Nephron (organoid): Measurements from ENCODE around the gene CTPS1.
A peak's percentile ranks its signal among the peaks of the same experiment; 100 is the strongest.

ENCODE experiments used
- H3K27ac Mint-ChIP-seq, 3 experiments: 2 replicates each; pipeline ENCODE4 v1.8.0; 2020; ENCODE audit warnings: mixed read lengths in 3 of 3, mild to moderate bottlenecking in 2 of 3, moderate library complexity in 1 of 3
- H3K27me3 Mint-ChIP-seq: 2 replicates; pipeline ENCODE4 v1.8.0; 2021; ENCODE audit warnings: low read depth, mild to moderate bottlenecking, moderate library complexity, mixed read lengths
- H3K36me3 Mint-ChIP-seq: 2 replicates; pipeline ENCODE4 v1.8.0; 2020; ENCODE audit warnings: low read depth, mixed read lengths
- H3K4me1 Mint-ChIP-seq: 2 replicates; pipeline ENCODE4 v1.8.0; 2020; ENCODE audit warnings: mixed read lengths
- H3K4me3 Mint-ChIP-seq, 3 experiments: 2 replicates each; pipeline ENCODE4 v1.8.0; 2020; ENCODE audit warnings: mild to moderate bottlenecking in 3 of 3, mixed read lengths in 3 of 3, moderate library complexity in 2 of 3
- H3K9me3 Mint-ChIP-seq: 2 replicates; pipeline ENCODE4 v1.8.0; 2020; ENCODE audit warnings: mixed read lengths
- TF ChIP-seq, protein P1 (sequence below), 3 experiments: fragments of 200-600 bp; sonication (generic); IDR thresholded peaks; one replicate each; pipeline ENCODE4 v1.5.0; 2021; ENCODE audit warnings: antibody characterized with exemption in 3 of 3; ENCODE audit not compliant: unreplicated experiment in 3 of 3

The CTPS1 gene

DNA sequence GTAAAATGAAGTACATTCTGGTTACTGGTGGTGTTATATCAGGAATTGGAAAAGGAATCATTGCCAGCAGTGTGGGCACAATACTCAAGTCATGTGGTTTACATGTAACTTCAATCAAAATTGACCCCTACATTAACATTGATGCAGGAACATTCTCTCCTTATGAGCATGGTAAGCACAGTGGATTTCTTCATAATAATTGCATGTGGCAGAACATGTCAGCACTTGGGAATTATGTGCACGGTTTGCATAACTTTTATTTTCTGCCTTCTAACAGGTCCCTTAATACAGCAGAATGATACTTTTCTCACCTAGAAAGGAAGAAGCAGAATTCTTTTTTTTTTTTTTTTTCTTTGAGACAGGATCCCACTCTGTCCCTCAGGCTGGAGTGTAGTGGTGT is 3.8 kb downstream of the CTPS1 start:
- Mint-ChIP-seq H3K4me1 (peaks cover 62% of the 10 kb centered on the region), H3K27ac (peak overlapping the region in 2 of 3 experiments; percentile 63 to 80), H3K4me3 (peak overlapping the region in 2 of 3 experiments; percentile 38 to 58), H3K27me3 (no peaks in the 10 kb centered on the region), H3K9me3 (no peaks in the 10 kb centered on the region), H3K36me3 (peaks cover 28% of the 10 kb centered on the region)
- TF ChIP-seq, protein P1, sequence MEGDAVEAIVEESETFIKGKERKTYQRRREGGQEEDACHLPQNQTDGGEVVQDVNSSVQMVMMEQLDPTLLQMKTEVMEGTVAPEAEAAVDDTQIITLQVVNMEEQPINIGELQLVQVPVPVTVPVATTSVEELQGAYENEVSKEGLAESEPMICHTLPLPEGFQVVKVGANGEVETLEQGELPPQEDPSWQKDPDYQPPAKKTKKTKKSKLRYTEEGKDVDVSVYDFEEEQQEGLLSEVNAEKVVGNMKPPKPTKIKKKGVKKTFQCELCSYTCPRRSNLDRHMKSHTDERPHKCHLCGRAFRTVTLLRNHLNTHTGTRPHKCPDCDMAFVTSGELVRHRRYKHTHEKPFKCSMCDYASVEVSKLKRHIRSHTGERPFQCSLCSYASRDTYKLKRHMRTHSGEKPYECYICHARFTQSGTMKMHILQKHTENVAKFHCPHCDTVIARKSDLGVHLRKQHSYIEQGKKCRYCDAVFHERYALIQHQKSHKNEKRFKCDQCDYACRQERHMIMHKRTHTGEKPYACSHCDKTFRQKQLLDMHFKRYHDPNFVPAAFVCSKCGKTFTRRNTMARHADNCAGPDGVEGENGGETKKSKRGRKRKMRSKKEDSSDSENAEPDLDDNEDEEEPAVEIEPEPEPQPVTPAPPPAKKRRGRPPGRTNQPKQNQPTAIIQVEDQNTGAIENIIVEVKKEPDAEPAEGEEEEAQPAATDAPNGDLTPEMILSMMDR (IDR thresholded peaks at IDR 0.05; ENCODE audit: unreplicated experiment in 3 of 3) = no peak

DNA sequence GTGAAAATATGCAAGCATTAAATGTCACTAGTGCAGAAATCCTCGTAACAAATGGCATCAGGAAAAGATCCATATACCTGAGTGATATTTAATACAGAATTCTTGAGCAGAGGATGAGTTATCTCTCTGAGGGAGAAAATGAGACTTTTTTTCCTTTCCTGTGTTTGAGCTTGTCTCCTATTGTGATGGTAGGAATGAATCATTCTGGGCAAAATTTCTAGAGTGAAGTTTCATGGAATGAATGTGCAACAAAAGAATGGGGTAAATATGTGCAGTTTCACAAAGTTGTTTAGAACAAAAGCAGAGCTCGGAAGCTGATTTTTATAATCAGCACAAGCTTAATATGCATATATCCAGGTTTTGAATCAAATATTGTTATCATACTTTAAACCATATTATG is 4.6 kb downstream of the CTPS1 start:
- Mint-ChIP-seq H3K27ac (peak overlapping the region in 2 of 3 experiments; percentile 14 to 54), H3K9me3 (no peaks in the 10 kb centered on the region), H3K27me3 (no peaks in the 10 kb centered on the region), H3K4me1 (peaks cover 62% of the 10 kb centered on the region), H3K4me3 (peak overlapping the region in 1 of 3 experiments; percentile 35), H3K36me3 (peaks cover 35% of the 10 kb centered on the region)
- TF ChIP-seq, protein P1 (IDR thresholded peaks at IDR 0.05; ENCODE audit: unreplicated experiment in 3 of 3) = no peak

DNA sequence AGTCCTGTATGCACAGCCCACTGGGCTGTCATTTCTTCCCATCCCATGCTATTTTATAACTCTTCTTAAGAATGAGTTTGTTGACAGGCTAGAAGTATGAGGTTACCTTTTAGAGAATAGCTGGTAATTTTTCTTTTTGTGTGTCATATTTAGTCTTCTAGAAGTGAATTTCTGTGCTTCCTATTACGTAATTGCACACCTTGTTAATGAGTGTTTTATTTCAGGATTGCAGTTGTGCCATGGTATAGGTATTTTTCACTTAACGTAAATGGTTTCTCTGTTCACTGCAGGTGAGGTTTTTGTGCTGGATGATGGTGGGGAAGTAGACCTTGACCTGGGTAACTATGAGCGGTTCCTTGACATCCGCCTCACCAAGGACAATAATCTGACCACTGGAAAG is 5.0 kb downstream of the CTPS1 start:
- Mint-ChIP-seq H3K9me3 (no peaks in the 10 kb centered on the region), H3K36me3 (peaks cover 40% of the 10 kb centered on the region), H3K4me1 (peaks cover 62% of the 10 kb centered on the region), H3K27ac (peak overlapping the region in 1 of 3 experiments; percentile 54), H3K4me3 (no peak overlapping the region), H3K27me3 (no peaks in the 10 kb centered on the region)
- TF ChIP-seq, protein P1 (IDR thresholded peaks at IDR 0.05; ENCODE audit: unreplicated experiment in 3 of 3) = no peak

DNA sequence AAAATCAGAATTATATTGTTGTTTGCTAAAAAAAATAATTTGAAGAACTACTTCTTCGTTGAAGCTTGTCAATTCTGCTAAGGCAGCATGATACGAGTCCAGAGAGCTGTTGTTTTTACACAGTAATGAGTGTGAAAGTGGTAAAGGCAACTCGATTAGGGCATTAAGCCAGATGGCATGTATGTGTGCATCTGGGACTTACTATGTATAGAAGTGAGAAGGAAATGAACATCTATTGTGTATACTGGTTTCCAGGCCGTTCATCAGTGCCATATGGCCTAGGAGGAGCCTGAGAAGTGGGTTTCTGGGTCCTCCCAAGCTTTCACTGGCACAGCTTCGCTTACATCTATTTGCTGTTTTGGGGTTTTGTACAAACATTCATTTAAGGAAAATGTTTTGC is 5.7 kb downstream of the CTPS1 start:
- no peaks in the 10 kb centered on the region for H3K27me3 Mint-ChIP-seq
- no peak overlapping the region for H3K4me3 Mint-ChIP-seq

DNA sequence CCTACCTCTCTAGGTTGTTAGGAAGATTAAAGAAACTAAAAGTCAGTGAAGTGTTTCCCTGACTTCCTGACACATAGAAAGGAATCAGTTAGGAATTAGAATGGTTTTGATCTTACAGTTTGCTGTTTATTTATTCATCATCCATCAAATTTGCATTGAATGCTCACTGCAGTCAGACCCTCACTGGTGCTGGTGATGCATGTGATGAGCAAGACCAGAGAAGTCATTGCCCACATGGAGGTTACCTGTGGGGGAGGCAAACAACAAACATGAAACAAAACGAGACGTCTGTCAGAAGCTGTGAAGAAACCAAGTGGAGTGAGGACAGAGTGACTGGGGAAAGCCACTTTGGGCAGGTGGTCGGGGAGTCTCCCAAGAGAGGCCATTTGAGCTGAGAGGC is 6.4 kb downstream of the CTPS1 start:
- Mint-ChIP-seq H3K4me1 (peaks cover 57% of the 10 kb centered on the region), H3K27ac (peak overlapping the region; percentile 65 to 78 (median 69)), H3K36me3 (peaks cover 52% of the 10 kb centered on the region), H3K9me3 (no peaks in the 10 kb centered on the region), H3K4me3 (peak overlapping the region in 2 of 3 experiments; percentile 8 to 13), H3K27me3 (no peaks in the 10 kb centered on the region)
- TF ChIP-seq, protein P1 (IDR thresholded peaks at IDR 0.05; ENCODE audit: unreplicated experiment in 3 of 3) = no peak

More for the DNA sequence above, 5.7 kb downstream of the CTPS1 start:
- Mint-ChIP-seq H3K4me1 (peaks cover 62% of the 10 kb centered on the region), H3K36me3 (peaks cover 46% of the 10 kb centered on the region), H3K27ac (peak overlapping the region; percentile 30 to 78 (median 65)), H3K9me3 (no peaks in the 10 kb centered on the region)
- TF ChIP-seq, protein P1 (IDR thresholded peaks at IDR 0.05; ENCODE audit: unreplicated experiment in 3 of 3) = no peak

DNA sequence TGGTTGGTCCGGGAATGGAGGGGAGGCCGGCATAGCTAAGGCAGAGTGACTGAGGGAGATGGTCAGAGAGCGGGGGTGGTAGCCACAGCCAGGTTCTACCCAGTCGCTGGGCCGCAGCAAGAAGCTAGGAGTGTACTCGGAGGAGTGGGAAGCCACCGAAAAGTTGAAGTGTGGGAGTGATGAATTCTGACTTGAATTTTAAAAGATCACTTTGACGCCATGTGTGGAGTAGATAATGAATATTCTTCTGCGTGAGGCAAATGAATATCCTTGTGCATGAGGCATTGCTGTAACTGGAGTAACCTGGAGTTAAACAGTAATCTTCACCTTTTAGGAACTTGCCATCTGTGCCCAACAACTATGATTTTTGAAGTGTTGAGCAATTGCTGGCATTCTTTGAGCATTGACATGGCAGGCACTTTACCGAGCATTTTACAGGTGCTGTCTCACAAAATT is 6.9 kb downstream of the CTPS1 start:
- H3K27me3 Mint-ChIP-seq = no peaks in the 10 kb centered on the region
- H3K36me3 Mint-ChIP-seq = peaks cover 57% of the 10 kb centered on the region
- TF ChIP-seq, protein P1 (IDR thresholded peaks at IDR 0.05; ENCODE audit: unreplicated experiment in 3 of 3) = no peak
- H3K4me1 Mint-ChIP-seq = peaks cover 52% of the 10 kb centered on the region
- H3K27ac Mint-ChIP-seq = peak overlapping the region; percentile 65 to 78 (median 69)
- H3K4me3 Mint-ChIP-seq = peak overlapping the region in 2 of 3 experiments; percentile 8 to 13
- no peaks in the 10 kb centered on the region for H3K9me3 Mint-ChIP-seq
